B cell (primary cell): ENCODE results near the gene PCDHGA8. TPM values are rescaled to one million over a fixed set of nuclear protein-coding genes. Genes with fewer than 3 reads are reported as not detected.

Source experiments
- ATAC-seq: fragments of 200-7000 bp; cut with Tn5 transposase; one replicate; pipeline ENCODE4 v1.10.0; 2021; ENCODE audit warnings: low read depth, mild to moderate bottlenecking, moderate number of reproducible peaks, moderate library complexity
- CTCF ChIA-PET: fragments of 350-600 bp; sonication (Branson Sonifier 250); formaldehyde crosslinking; loops from one replicate; lab custom pipeline; 2021; ENCODE audit warnings: antibody characterized with exemption, inconsistent platforms; lab: Charles Lee
- POLR2A ChIA-PET: fragments of 350-600 bp; sonication (Branson Sonifier 250); formaldehyde crosslinking; loops from one replicate; lab custom pipeline; 2021; ENCODE audit warnings: antibody characterized with exemption; lab: Charles Lee
- DNase-seq: peaks from one replicate; pipeline ENCODE4 v3.0.0; 2013
- H2AFZ ChIP-seq: 2 replicates; pipeline ENCODE4 v1.6.1; 2012; ENCODE audit warnings: mild to moderate bottlenecking, low read depth, low read length; ENCODE audit not compliant: insufficient read depth, poor library complexity, severe bottlenecking
- H3K27ac ChIP-seq, 2 donors: 1 replicate in 1 of 2; 2 replicates in 1 of 2; pipeline ENCODE4 v1.5.1; 2012 to 2013; ENCODE audit warnings: low read length in 2 of 2, mild to moderate bottlenecking in 2 of 2, moderate library complexity in 1 of 2
- H3K27me3 ChIP-seq, 4 experiments: fragments of 200-600 bp in 1 of 4; sonication (generic) in 1 of 4; replicated peaks in 1 of 4; 1 replicate in 2 of 4; 2 replicates in 2 of 4; pipeline versions ENCODE4 v1.6.1 to v1.7.0; 2013 to 2016; ENCODE audit warnings: low read length in 3 of 4, mild to moderate bottlenecking in 2 of 4, mixed read lengths in 1 of 4, moderate library complexity in 1 of 4; ENCODE audit not compliant: insufficient read depth in 4 of 4, control insufficient read depth in 3 of 4; ENCODE audit errors: control extremely low read depth in 1 of 4
- H3K36me3 ChIP-seq, 2 experiments: replicated peaks in 1 of 2; 1 replicate in 1 of 2; 2 replicates in 1 of 2; pipeline versions ENCODE4 v1.6.1 to v1.7.1; 2013; ENCODE audit warnings: low read length in 1 of 2; ENCODE audit not compliant: insufficient read depth in 2 of 2, control insufficient read depth in 1 of 2; ENCODE audit errors: control extremely low read depth in 1 of 2, extremely low read depth in 1 of 2
- H3K4me1 ChIP-seq, 2 donors: fragments of 200-600 bp in 1 of 2; sonication (generic) in 1 of 2; 1 replicate in 1 of 2; 2 replicates in 1 of 2; pipeline versions ENCODE4 v1.5.1 to v1.6.1; 2013 to 2017; ENCODE audit warnings: low read length in 2 of 2; ENCODE audit not compliant: control insufficient read depth in 2 of 2, insufficient read depth in 2 of 2
- H3K4me2 ChIP-seq: replicated peaks from 2 replicates; pipeline ENCODE3; 2012; ENCODE audit warnings: mild to moderate bottlenecking, low read depth, low read length; ENCODE audit not compliant: poor library complexity, severe bottlenecking
- H3K4me3 ChIP-seq, 5 experiments: fragments of 200-600 bp in 1 of 5; sonication (generic) in 1 of 5; 1 replicate in 3 of 5; 2 replicates in 2 of 5; pipeline versions ENCODE4 v1.5.1 to v1.7.0; 2011 to 2016; ENCODE audit warnings: low read length in 4 of 5, mild to moderate bottlenecking in 4 of 5, low read depth in 2 of 5, control low read depth in 1 of 5, moderate library complexity in 1 of 5; ENCODE audit not compliant: insufficient read depth in 1 of 5; ENCODE audit errors: control extremely low read depth in 1 of 5, extremely low read depth in 1 of 5
- H3K79me2 ChIP-seq: fragments of 200-600 bp; sonication (generic); one replicate; pipeline ENCODE4 v1.6.0; 2016; ENCODE audit warnings: low read length; ENCODE audit not compliant: control insufficient read depth, insufficient read depth
- H3K9ac ChIP-seq: fragments of 200-600 bp; sonication (generic); 2 replicates; pipeline ENCODE4 v1.6.1; 2017; ENCODE audit warnings: mild to moderate bottlenecking, low read length, moderate library complexity
- H3K9me3 ChIP-seq, 3 donors: one replicate each; pipeline versions ENCODE4 v1.6.1 to v1.7.1; 2013; ENCODE audit warnings: low read length in 2 of 3; ENCODE audit not compliant: control insufficient read depth in 2 of 3, insufficient read depth in 1 of 3; ENCODE audit errors: control extremely low read depth in 1 of 3
- H4K20me1 ChIP-seq: 2 replicates; pipeline ENCODE4 v1.6.0; 2012; ENCODE audit warnings: mild to moderate bottlenecking, low read length; ENCODE audit not compliant: insufficient read depth, control insufficient read depth, poor library complexity, severe bottlenecking
- H3K27ac Mint-ChIP-seq: one replicate; pipeline ENCODE4 v1.8.0; 2021; ENCODE audit warnings: mixed read lengths
- H3K27me3 Mint-ChIP-seq: one replicate; pipeline ENCODE4 v1.8.0; 2021; ENCODE audit warnings: mixed read lengths
- H3K4me1 Mint-ChIP-seq: one replicate; pipeline ENCODE4 v1.8.0; 2021; ENCODE audit warnings: mixed read lengths
- H3K4me3 Mint-ChIP-seq: one replicate; pipeline ENCODE4 v1.8.0; 2021; ENCODE audit warnings: mixed read lengths
- H3K9me3 Mint-ChIP-seq: one replicate; pipeline ENCODE4 v1.8.0; 2022; ENCODE audit warnings: mixed read lengths; ENCODE audit not compliant: insufficient read depth
- EZH2 ChIP-seq: IDR thresholded peaks from 2 replicates; pipeline ENCODE4 v1.6.1; 2012; ENCODE audit warnings: borderline replicate concordance, low read depth, mild to moderate bottlenecking, moderate library complexity, low read length; ENCODE audit not compliant: insufficient read depth, poor library complexity, severe bottlenecking
- WGBS: methylation state at CpG from one replicate; pipeline ENCODE4 v1.1.5; 2013; ENCODE audit warnings: missing lambda C conversion rate; ENCODE audit not compliant: insufficient coverage; 5-methylcytosine and 5-hydroxymethylcytosine counted together
- intact Hi-C: fragments of 100-400 bp; cut with micrococcal nuclease; formaldehyde crosslinking; loops from one replicate; pipeline ENCODE4 v1.10.0; 2022
- polyA plus RNA-seq: library from polyadenylated mRNA; depleted of rRNA; stranded (reverse); fragments of >200 nt; gene quantifications from 2 replicates; pipeline ENCODE4 v1.2.3, GENCODE V29; 2012
- total RNA-seq, 2 donors: library from RNA; stranded (reverse); fragments of 120-200 nt in 1 of 2; gene quantifications; 1 replicate in 1 of 2; 2 replicates in 1 of 2; pipeline versions ENCODE4 v1.2.3 to v1.2.4, GENCODE V29; 2013 to 2022
- TF ChIP-seq, protein P1 (sequence below): fragments of 200-600 bp; IDR thresholded peaks from one replicate; pipeline ENCODE4 v1.8.0; 2022; ENCODE audit warnings: antibody characterized with exemption, mild to moderate bottlenecking

Gene PCDHGA8
- total and polyA plus RNA-seq, 2 donors (not counting 1 experiment from before 2014, with no cell fraction given): 0.21 to 1.2 TPM

DNA sequence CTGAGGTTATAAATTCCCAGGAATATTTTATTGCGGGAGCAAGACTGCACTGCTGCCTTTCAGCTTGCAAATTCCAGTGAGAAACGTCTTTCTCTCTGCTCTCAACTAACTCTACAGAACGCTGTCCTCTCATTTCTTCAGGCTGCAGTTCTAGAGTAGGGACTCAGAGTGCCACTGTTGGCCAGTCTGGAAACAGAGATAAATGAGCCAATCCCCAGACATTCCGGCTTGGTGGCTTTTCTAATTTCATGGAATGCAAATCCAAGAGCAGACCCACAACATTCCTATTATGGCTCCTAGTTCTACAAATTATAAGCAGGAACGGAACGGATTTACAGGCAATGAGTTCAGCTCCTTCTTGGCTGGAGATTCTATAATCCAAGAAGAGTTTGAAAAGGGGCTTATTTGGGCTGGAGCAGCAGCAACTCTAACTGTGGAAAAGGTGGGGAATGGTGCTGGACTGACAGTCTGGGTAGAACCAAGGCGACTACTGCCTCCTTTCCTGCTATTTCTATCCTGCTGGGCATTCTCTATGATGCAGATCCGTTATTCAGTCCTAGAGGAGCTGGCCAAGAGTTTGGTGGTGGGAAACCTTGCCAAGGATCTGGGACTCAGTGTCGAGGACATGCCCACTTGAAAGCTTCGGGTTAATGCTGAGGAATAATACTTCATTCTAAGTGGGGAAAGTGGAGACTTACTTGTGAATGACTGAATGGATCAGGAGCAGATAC, 47.1 kb downstream of the PCDHGA8 start:
- Histone ChIP-seq H4K20me1 (no peaks in the 10 kb centered on the region), H3K36me3 (no peaks in the 10 kb centered on the region), H3K4me2 (no peak overlapping the region), H3K27ac (no peak overlapping the region), H3K9ac (no peak overlapping the region), H3K4me3 (no peak overlapping the region), H3K9me3 (peaks cover 0 to 14% (median 0%) of the 10 kb centered on the region in 3 donors), H3K4me1 (no peaks in the 10 kb centered on the region), H3K79me2 (no peaks in the 10 kb centered on the region), H3K27me3 (peaks cover 0 to 6% (median 1%) of the 10 kb centered on the region in 4 experiments), H2AFZ (no peak overlapping the region)
- ChIA-PET CTCF (interaction anchor here (0.9 to 1.3 kb wide), 3 partner anchors 9 to 124 kb away, joined by 3 to 4 read pairs (median 4); partner anchors contain the start of gene PCDHGA12), POLR2A (no interaction called here)
- H3K27me3 Mint-ChIP-seq: peaks cover 3% of the 10 kb centered on the region
- intact Hi-C loops: no loop called here
- peaks cover 3% of the 10 kb centered on the region for H3K4me1 Mint-ChIP-seq
- TF ChIP-seq, protein P1, sequence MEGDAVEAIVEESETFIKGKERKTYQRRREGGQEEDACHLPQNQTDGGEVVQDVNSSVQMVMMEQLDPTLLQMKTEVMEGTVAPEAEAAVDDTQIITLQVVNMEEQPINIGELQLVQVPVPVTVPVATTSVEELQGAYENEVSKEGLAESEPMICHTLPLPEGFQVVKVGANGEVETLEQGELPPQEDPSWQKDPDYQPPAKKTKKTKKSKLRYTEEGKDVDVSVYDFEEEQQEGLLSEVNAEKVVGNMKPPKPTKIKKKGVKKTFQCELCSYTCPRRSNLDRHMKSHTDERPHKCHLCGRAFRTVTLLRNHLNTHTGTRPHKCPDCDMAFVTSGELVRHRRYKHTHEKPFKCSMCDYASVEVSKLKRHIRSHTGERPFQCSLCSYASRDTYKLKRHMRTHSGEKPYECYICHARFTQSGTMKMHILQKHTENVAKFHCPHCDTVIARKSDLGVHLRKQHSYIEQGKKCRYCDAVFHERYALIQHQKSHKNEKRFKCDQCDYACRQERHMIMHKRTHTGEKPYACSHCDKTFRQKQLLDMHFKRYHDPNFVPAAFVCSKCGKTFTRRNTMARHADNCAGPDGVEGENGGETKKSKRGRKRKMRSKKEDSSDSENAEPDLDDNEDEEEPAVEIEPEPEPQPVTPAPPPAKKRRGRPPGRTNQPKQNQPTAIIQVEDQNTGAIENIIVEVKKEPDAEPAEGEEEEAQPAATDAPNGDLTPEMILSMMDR: no peak
- no peak for TF ChIP-seq EZH2
- DNase-seq (no peak), ATAC-seq (no peak)
- H3K9me3 Mint-ChIP-seq: peaks cover 3% of the 10 kb centered on the region
- 87% methylated on average over 4 of the region's 10 CpGs for WGBS
- no peak overlapping the region for H3K27ac Mint-ChIP-seq
- H3K4me3 Mint-ChIP-seq: no peak overlapping the region

DNA sequence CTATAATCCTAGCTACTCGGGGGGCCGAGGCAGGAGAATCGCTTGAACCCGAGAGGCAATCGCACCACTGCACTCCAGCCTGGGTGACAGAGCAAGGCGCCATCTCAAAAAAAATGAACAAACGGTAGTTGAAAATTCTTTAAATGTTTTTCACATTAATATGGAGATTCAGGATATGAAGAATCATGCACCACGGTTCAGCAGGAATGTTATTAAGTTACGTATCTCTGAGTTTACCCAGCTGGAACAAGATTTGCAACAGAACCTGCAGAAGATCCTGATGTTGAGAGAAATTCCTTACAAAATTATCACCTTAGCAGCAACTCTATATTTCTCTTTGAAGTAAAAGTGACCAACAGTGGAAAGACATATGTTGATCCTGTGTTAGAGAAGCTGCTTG, 47.9 kb downstream of the PCDHGA8 start:
- Mint-ChIP-seq H3K4me1 (peaks cover 3% of the 10 kb centered on the region), H3K27me3 (peaks cover 3% of the 10 kb centered on the region), H3K27ac (no peak overlapping the region), H3K4me3 (no peak overlapping the region), H3K9me3 (peaks cover 3% of the 10 kb centered on the region)
- Histone ChIP-seq H3K4me2 (no peak overlapping the region), H3K9me3 (peaks cover 0 to 14% (median 0%) of the 10 kb centered on the region in 3 donors), H4K20me1 (no peaks in the 10 kb centered on the region), H3K4me3 (no peak overlapping the region), H3K27me3 (peaks cover 0 to 6% (median under 1%) of the 10 kb centered on the region in 4 experiments), H3K4me1 (no peaks in the 10 kb centered on the region), H3K27ac (no peak overlapping the region), H2AFZ (no peak overlapping the region), H3K79me2 (no peaks in the 10 kb centered on the region), H3K9ac (no peak overlapping the region), H3K36me3 (no peaks in the 10 kb centered on the region)
- WGBS: 100% methylated on average over 5 of the region's 9 CpGs
- no peak for DNase-seq
- TF ChIP-seq EZH2: no peak
- TF ChIP-seq, protein P1: no peak
- ATAC-seq: no peak
- intact Hi-C loops: no loop called here
- CTCF ChIA-PET: interaction anchor here (0.9 to 1.3 kb wide), 2 partner anchors 10 to 124 kb away, joined by 3 to 4 read pairs; partner anchors contain the start of gene PCDHGA12
- POLR2A ChIA-PET: no interaction called here
